ENCODE results near the gene PRRG1.
"Not testable (repeated sequence)": the region's sequence is repeated elsewhere in the genome, so short reads cannot be mapped to it uniquely, and the experiment has no call there.

PRRG1 gene

DNA sequence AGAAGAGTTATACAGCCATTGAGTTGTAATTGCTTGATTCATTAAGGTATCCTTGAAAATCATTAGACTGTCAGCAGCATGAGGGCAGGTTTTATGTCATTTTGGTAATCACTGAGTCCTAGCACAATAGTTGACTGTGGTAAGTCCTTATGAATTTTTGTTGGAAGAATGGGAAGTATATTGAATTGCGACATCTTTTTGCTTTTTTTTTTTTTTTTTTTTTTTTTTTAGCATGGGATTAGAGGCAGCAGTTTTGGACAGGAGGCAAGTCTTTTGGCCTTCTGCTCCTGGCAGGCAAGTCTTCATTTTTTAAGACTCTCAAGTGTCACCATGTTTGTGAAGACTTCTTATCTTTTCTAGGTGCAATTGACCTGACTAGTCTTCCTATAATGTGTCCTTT lies 29.7 kb downstream of the PRRG1 start:
- DNase-seq = no peak

DNA sequence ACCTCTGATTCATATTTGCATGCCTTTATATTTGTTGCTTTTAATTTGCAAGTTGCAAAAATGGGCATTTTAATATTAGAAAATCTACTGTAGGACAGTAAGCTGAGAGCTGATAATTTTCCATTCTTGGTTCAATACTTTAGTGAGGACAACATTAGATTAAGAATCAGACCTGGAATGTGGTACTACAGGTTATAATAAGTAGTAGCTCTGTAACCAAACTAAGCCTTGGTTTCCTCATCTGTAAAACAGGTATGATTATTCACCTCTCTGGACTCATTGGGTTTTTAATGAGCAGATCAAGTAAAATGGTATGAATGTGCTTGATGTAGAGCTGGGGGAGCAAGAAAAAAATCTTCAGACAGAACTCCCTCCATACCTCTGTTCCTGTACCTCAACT lies 31.1 kb downstream of the PRRG1 start:
- DNase-seq = no peak

DNA sequence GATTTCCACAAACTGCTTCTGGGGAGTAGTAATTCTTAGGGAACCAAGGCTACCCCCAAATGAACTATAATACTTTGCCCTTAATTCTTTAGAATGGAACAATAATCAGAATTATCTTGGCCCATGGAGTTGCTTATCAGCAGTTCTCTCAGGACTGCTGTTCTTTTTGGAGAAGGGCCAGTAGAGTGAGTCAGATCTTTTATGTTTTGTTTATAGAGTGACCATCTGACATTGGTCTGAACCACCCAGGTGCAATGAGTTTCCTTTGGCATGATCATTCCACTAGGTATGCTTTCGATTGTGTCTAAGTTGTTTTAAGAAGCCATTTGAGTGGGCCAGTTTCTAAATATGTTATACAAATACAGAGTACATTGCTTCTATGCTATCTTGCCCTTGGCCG lies 31.8 kb downstream of the PRRG1 start:
- DNase-seq = no peak

DNA sequence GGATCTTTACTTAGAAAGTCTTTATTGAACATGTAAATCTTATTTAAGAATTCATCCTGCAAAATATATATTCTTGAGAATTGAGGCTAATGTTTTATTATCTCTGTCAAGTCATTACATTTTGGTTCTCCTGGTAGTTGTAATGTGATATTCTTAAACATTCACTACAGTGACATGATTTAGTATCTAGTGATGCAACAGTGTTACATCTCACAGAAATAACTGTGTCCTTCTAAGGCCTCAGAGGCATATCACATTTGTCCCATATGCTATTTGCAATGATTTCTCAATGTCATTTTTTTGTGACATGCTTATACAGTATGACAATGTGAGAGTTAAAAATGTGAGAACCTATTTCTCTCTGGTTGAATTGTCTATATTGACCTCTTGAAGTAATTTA lies 34.1 kb downstream of the PRRG1 start:
- DNase-seq = no peak

DNA sequence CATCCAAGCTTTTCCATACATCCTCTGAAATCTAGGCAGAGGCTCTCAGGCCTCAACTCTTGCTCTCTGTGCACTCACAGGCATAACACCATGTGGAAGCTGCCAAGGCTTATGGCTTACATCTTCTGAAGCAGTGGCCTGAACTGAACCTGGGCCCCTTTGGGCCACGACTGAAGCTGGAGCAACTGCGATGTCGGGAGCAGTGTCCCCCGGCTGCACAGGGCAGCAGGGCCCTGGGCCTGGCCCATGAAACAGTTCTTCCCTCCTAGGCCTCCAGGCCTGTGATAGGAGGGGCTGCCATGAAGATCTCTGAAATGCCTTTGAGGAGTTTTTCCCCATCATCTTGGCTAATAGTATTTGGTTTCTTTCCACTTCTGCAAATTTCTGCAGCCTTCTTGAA lies 39.2 kb downstream of the PRRG1 start:
- DNase-seq = no peak

DNA sequence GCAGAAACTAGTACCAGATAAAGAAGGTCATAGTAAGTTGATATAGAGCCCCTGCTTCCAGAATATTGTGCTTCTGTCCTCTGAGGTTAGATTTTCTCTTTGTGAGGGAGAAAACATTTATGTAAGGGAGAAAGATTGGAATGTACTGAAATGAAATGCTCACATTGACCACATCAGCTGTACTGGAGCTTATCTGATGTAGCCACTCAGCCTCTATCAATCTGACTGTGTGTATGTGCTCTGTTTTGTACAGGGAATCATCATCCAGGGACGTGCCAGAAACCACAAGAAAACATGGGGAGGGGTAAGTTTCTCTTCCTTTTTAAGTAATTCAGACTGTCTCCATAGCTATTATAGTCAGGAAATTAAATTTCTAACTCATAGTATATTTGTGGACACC lies 56.8 kb downstream of the PRRG1 start:
- DNase-seq = no peak

DNA sequence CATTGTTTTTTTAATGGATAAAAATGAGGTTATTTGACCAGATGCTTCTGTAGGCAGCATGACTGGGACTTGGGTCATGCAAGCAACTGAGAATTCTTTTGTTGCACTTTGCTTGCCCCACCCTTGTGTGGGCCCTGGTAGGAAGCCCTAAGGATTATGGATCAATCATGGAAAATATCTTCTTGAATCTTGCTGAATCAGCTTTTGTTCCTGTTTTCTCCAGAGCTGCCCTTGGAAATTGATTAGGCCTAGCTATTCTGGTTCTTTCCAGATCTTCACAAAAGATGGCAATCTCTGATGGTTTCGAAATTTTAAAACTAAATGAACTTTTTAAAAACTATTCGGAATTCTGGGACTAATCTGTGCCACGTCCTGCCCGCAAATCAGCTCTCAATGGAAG lies 58.6 kb downstream of the PRRG1 start:
- no peak for DNase-seq

DNA sequence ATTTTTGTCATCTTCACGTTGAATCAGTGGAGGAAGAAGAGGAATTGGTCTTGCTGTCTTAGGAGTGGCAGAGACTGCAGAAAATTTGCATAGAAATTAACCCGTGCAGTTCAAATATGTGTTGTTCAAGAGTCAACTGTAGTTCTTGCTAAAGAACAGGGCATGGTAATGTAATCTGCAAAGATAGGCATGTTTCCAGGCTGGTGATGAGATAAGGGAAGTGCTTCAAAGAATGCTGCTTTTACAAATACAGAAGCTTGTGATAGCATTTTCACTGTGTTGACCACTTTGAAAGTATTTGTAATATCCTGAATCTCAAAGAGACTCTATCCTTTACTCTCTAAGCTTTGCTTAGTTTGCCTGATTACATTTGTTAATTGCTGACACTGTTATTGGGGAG lies 60.1 kb downstream of the PRRG1 start:
- no peak for DNase-seq

DNA sequence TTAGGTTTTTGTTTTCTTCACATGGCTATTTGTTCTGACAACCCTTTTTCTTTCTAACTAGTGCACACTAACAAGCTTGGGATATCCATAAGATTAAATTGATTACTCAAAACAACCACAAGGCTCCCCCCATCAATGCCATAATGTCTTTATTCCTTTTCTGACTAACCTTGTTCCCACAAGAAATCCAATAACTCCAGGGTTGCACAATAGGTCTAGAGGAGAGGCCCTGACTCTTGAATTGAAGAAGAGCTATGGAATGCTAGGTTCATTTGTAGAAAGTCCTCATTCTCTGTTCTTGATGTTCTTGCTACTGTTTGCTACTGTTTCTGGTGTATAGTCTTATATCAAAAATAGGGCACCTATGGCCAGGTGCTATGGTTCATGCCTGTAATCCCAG lies 71.0 kb downstream of the PRRG1 start:
- no peak for DNase-seq

DNA sequence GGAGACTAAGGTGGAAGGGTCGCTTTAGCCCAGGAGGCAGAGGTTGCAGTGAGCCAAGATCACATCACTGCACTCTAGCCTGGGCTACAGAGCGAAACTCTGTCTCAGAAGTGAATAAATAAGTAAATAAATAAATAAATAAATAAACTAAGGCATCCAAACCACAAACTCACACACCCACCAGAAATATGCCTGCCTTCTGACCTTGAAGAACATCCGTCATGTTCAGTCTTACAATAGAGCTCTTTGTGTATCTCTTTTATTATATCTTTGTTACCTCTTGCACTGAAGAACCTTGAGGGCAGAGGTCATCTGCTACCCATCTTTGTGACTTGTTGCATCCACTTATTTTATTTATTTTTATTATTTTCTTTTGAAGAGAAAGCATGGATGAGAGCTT lies 71.6 kb downstream of the PRRG1 start:
- DNase-seq = no peak

DNA sequence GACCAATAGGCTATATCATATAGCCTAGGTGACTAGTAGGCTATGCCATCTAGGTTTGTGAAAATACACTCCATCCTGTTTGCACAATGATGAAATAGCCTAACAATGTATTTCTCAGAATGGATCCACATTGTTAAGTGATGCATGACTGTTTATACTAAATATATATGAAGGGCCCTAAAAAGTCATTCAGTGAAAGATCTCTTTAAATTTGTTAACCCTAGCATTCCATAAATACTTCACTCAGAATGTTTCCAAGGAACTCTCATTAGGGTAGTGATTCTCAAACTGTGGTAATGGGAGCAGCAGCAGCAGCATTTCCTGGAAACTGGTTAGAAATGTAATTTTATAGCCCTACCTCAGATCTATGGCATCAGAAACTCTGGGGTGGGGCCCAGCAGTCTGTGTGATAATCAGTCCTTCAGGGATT lies 74.9 kb downstream of the PRRG1 start:
- no peak for DNase-seq

DNA sequence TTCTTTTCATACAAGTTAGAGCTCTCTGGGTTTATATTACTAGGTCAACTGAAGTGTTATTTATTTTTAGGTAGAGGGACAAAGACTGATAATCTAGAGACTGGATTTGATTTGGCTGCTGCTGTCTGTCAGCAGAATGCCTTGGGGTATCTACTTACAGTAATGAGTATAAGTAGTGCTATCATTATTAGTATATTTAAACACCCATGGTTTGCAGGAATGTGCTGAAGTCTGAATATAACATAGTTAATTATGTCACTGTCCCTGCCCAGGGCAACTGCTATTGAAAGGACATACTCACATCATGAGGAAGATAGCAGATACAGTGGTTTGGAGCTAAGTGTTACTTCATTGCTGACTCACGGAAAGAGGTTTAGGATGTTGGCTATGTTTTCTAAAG lies 76.2 kb downstream of the PRRG1 start:
- DNase-seq = no peak

DNA sequence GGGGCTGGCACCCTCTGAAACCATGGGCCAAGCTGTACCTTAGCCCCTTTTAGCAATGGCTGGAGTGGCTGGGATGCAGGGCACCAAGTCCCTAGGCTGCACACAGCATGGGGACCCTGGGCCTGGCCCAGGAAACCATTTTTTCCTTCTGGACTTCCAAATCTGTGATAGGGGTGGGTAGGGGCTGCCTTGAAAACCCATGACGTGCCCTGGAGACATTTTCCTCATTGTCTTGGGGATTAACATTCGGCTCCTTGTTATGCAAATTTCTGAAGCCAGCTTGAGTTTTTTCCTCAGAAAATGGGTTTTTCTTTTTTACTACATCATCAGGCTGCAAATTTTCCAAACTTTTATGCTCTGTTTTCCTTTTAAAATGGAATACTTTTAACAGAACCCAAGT lies 79.8 kb downstream of the PRRG1 start:
- DNase-seq = not testable (repeated sequence)

DNA sequence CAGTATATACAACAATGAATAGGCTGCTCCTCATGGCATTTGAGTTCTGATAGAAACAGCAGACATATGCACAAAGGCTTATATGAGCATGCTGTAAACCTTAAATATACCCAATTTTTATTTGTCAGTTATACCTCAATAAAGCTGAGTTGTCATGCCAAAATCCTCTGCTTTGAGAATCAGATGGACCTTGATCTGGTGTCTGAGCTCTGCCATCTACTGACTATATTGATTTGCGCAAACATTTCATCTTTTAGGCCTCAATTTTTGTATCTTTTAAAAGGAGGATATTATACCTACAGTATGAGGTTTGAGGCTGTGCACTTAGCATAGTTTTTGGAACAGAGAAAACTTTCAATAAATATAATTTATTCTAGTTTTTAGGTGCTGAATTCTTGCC lies 85.2 kb downstream of the PRRG1 start:
- no peak for DNase-seq

DNA sequence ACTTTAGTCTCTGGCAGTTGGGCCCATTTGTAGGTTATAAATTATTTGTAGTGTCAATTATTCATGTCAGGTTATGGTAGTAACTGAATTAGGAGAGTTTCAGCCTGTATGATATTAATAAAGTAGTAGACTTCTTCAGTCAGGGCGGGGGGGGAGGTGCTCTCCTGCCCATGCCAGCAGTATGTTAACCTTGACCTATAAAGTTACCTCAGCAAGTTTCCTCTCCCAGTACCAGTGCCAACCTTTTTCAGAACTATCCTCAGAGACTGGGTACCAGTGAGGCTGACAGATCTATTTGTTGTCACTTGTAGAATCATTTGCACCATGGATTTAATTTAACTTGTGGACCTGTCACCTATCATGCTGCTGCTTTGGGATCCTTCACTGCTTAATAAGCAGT lies 88.0 kb downstream of the PRRG1 start:
- no peak for DNase-seq

DNA sequence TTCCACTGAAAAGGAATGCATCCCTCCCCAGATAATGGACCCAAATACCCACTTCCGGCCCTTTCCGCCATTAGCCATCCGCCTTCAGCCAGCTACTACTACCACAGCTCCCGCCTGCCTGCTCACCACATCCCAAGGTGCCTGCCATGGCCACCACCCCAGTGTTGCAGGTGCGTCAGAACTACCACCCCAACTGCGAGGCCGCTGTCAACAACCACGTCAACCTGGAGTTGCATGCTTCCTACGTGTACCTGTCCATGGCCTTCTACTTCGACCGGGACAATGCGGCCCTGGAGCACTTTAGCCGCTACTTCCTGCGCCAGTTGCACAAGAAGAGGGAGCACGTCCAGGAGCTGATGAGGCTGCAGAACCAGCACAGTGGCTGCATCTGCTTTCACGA lies 92.2 kb downstream of the PRRG1 start:
- DNase-seq = no peak

DNA sequence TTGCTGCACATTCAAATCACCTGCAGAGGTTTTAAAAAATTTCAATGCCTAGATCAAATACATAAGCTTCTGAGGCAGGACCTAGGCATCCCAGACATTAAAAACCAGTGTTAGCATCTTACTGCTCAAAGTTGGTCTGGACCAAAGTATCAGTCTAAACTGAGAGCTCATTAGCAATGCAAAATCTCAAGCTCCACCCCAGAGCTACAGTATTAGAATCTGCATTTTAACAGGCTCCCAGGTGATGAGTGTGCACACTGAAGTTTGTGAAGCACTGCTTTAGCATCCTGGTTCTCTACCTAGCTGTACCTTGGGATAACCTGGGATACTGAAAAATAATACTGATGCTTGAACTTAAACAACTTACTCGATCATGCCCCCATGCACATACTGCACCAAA lies 96.0 kb downstream of the PRRG1 start:
- no peak for DNase-seq

DNA sequence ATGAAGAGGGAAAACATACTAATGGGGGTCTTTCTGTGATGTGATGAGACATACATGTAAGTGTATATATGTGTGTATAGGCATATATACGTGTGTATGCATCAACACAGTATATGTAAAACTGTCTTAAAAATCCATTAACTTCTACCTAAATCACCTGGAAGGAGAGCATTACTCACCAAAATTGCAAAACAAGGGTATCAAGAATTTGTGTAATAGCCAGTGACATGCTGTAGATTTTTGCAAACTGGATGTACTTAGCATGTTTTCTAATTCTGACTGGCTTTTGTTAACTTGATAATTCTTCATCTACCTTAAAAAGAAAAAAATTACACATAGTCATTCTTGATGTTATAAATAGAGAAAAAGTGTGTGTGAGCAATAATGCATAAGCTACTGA lies 104.7 kb downstream of the PRRG1 start:
- no peak for DNase-seq

DNA sequence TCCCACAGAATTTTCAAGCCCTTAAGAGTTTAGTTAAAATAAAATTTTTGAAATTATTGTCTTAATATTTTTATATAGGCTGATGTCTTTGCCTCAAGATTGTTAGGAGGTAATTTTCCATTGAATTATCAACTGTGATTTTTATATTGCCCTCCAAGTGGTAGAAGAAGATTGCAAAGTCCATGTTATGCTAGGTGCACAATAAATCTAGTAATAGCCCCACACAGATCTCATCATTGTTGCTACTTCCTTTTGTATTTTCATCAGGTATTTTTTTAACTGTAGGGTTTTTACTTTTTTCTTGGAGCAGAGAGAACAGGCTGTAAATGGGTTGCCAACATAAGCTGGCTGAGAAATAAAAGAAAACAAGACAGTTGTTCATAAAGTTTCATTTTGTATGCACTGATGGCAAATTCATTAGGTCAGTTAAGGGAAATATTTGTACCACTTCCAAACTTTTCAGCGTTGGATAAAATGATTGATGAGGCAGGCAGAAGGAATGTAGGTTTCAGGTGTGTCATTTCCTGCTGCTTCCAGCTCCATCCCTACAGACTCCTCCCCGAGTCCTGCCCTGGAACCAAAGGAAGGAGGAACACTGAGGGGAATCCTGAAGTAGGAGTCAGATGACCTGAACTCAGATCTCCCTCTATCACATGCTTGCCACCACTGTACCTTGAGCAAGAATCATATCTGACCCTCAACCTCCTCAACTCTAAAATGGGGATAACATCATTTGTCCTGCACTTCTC lies 105.5 kb downstream of the PRRG1 start:
- DNase-seq = no peak

DNA sequence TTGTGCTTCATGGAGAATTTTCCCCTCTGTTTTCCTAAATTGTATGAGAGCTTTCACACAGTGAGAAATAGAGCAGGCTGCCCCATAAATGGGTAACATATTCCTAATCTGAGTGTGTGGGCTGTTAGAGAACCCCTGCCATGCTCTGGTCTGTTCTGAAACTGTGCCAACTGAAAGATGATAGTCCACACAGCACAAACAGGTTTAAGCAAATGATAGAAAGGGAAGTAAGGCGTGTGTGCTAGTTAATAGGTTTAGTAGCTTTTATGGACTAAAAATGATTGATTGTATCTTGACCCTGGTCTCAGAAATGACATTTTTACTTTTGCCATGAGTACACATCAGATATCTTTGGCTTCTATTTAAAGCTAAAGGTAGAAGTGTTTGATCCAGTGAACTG lies 106.2 kb downstream of the PRRG1 start:
- no peak for DNase-seq

DNA sequence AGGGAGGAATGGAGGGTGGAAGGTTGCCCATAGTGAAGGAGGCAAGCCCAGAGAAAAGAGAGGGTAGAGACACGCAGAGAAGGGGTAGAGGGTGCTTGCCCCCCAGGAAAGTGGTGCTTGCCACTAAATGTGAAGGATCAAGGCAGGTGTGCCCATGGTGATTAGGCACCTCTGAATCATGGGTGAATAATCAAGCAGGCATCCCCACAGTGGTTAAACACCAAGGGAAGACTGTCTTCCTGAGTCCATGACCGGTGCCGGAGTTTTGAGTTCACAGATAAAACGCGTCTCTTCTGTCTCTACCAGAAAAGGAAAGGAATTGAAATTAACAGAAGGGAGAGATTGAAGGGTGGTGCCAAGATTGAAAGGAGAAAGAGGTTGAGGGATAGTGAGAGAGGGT lies 111.1 kb downstream of the PRRG1 start:
- not testable (repeated sequence) for DNase-seq

DNA sequence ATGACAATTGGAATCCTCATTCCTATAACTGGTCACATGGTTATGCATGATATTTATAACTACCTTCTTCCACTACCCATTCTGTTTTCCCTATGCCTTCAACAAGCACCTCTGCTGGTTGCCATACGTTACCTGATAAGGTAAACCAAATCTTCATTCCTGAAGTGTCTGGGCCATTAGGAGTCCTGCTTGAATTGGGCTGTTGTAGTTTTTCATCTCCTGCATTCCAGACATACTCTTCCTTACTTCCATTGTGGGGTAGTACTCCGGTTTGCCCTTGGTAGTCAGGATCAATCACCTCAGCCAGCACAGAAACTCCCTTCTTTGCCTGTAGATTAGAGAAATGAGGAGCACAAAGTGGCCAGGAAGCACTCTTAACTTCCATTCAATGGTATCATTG lies 113.2 kb downstream of the PRRG1 start:
- no peak for DNase-seq

DNA sequence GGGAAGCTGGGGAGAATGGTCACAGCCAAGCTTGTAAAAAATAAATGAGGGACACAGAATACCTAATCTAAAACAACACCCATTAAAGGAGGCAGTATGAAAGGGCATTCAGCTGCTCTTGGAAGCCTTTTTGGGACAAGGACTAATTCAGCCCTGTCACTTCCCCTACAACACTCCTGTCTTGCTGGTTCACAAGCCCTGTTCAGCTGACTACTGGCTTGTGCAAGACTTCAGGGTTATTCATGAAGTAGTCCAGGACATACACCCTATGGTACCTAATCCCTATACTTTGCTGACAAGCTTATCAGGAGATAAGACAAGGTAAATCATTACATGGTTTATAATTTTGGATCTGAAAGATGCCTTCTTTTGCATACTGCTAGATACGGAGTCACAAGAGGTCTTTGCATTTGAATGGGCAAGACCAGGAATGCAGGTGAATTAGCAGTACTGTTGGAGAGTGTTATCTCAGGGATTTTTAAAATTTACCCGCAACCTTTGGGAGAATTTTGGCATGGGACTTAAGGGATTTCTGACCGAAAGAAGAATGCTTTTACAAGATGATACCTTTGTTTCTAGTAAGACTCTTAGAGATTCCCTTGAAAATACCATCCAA lies 119.1 kb downstream of the PRRG1 start:
- no peak for DNase-seq

DNA sequence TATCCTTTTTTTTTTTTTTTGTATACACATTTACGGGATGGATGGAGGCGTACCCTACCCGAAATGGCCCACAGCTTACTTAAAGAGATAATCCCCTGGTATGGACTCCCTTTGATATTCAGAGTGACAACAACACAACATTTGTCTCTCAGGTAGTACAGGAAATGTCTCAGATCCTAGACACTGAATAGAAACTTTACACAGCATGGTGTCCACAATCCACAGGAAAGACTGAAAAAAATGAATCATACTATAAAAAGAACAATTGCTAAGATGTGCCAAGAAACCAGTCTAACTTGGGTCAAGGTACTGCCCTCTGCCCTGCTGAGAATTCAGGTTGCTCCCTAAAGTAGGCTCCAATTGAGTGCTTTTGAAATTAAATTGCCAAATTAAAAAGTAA lies 121.5 kb downstream of the PRRG1 start:
- no peak for DNase-seq

DNA sequence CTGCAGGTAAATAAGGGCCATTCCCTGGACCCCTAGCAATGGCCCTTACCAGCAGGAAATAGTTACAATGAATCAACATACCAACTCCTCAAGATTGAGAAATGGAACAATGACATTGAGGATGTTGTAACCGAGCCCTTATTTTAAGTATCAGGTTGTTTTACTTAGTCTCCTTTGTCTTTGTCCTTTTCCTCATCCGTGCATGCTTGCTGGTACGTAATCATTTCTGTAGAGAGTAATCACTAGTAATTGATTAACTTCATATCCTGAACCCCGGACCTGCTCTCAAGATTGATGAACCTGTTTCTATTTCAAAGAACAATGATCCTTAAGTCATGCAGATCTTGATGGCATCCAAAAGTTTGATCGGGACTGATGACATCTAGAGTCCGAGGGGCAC lies 123.7 kb downstream of the PRRG1 start:
- DNase-seq = no peak

All from C1 segment of cervical spinal cord (tissue), 14 donors.